ENCODE results near the gene KIF22.
"Not testable (repeated sequence)": the region's sequence is repeated elsewhere in the genome, so short reads cannot be mapped to it uniquely, and the experiment has no call there.

Gene KIF22

GRCh38 chr16:29745853-29746345 is 44.7 kb upstream of the KIF22 start, which contains the start of gene C16orf54:
Gene C16orf54, minus strand, starts transcription at chr16:29745990. Its CDS starts 1,039 bp downstream, at chr16:29744951.
- 0 out of 2 replicates have a peak, but pooled peaks cover 5% of the 10 kb centered on the region for H3F3A ChIP-seq (ENCODE audit: insufficient read depth, low read length)
- TF ChIP-seq EZH2 (optimal IDR thresholded peaks at IDR 0.05; ENCODE audit: low read depth, low read length) (no peak), EZH2phosphoT487 (IDR thresholded peaks at IDR 0.05; ENCODE audit: low read length) (no peak)
- TF ChIP-seq, protein P1, sequence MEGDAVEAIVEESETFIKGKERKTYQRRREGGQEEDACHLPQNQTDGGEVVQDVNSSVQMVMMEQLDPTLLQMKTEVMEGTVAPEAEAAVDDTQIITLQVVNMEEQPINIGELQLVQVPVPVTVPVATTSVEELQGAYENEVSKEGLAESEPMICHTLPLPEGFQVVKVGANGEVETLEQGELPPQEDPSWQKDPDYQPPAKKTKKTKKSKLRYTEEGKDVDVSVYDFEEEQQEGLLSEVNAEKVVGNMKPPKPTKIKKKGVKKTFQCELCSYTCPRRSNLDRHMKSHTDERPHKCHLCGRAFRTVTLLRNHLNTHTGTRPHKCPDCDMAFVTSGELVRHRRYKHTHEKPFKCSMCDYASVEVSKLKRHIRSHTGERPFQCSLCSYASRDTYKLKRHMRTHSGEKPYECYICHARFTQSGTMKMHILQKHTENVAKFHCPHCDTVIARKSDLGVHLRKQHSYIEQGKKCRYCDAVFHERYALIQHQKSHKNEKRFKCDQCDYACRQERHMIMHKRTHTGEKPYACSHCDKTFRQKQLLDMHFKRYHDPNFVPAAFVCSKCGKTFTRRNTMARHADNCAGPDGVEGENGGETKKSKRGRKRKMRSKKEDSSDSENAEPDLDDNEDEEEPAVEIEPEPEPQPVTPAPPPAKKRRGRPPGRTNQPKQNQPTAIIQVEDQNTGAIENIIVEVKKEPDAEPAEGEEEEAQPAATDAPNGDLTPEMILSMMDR (IDR thresholded peaks at IDR 0.05; ENCODE audit: low read length), result no peak
- DNase-seq, result peak; percentile 95
- peak within 1 kb of the TSS; percentile 95 for H3K9ac ChIP-seq (ENCODE audit: low read length)
- H3K36me3 ChIP-seq (replicated peaks; ENCODE audit: insufficient read depth, low read length), result no peaks in the 10 kb centered on the region
- H2AFZ ChIP-seq (ENCODE audit: low read length), result peak within 1 kb of the TSS; percentile 5; the same call in 1 of the 2 replicates
- peak within 1 kb of the TSS; percentile 76 for H3K4me2 ChIP-seq (ENCODE audit: low read depth, low read length)
- H3K27me3 ChIP-seq (replicated peaks; ENCODE audit: insufficient read depth, low read length), result no peaks in the 10 kb centered on the region
- peak within 1 kb of the TSS; percentile 55; the same call in 1 of the 2 replicates for H3K27ac ChIP-seq (ENCODE audit: low read length)
- peaks cover 20% of the 10 kb centered on the region for H3K79me2 ChIP-seq (ENCODE audit: low read length)
- H3K4me1 ChIP-seq (ENCODE audit: low read length), result peaks cover 23% of the 10 kb centered on the region
- H3K9me3 ChIP-seq (replicated peaks; ENCODE audit: insufficient read depth, low read length), result no peaks in the 10 kb centered on the region
- no peaks in the 10 kb centered on the region for H3K9me2 ChIP-seq (replicated peaks; ENCODE audit: insufficient read depth, low read length)
- peak within 1 kb of the TSS; percentile 79 for H3K4me3 ChIP-seq (ENCODE audit: low read length)
- H4K20me1 ChIP-seq (ENCODE audit: insufficient read depth, low read length), result no peaks in the 10 kb centered on the region

- not testable (repeated sequence) for H3K9me2 ChIP-seq (replicated peaks; ENCODE audit: insufficient read depth, low read length); H3K9me3 ChIP-seq (replicated peaks; ENCODE audit: insufficient read depth, low read length); H3K27me3 ChIP-seq (replicated peaks; ENCODE audit: insufficient read depth, low read length); H3F3A ChIP-seq (ENCODE audit: insufficient read depth, low read length); H4K20me1 ChIP-seq (ENCODE audit: insufficient read depth, low read length); DNase-seq; H3K36me3 ChIP-seq (replicated peaks; ENCODE audit: insufficient read depth, low read length); H3K4me3 ChIP-seq (ENCODE audit: low read length)
- Histone ChIP-seq H3K4me1 (ENCODE audit: low read length) (peaks cover 23% of the 10 kb centered on the region), H2AFZ (ENCODE audit: low read length) (peak overlapping the region; percentile 5; the same call in 1 of the 2 replicates), H3K4me2 (ENCODE audit: low read depth, low read length) (peak overlapping the region; percentile 76; the same call in 1 of the 2 replicates), H3K27ac (ENCODE audit: low read length) (peak overlapping the region; percentile 55; the same call in 1 of the 2 replicates), H3K9ac (ENCODE audit: low read length) (peak overlapping the region; percentile 95; the same call in 1 of the 2 replicates), H3K79me2 (ENCODE audit: low read length) (peaks cover 20% of the 10 kb centered on the region)
These were observed 44.0 kb upstream of the KIF22 start for GRCh38 chr16:29746518-29746917.

DNA sequence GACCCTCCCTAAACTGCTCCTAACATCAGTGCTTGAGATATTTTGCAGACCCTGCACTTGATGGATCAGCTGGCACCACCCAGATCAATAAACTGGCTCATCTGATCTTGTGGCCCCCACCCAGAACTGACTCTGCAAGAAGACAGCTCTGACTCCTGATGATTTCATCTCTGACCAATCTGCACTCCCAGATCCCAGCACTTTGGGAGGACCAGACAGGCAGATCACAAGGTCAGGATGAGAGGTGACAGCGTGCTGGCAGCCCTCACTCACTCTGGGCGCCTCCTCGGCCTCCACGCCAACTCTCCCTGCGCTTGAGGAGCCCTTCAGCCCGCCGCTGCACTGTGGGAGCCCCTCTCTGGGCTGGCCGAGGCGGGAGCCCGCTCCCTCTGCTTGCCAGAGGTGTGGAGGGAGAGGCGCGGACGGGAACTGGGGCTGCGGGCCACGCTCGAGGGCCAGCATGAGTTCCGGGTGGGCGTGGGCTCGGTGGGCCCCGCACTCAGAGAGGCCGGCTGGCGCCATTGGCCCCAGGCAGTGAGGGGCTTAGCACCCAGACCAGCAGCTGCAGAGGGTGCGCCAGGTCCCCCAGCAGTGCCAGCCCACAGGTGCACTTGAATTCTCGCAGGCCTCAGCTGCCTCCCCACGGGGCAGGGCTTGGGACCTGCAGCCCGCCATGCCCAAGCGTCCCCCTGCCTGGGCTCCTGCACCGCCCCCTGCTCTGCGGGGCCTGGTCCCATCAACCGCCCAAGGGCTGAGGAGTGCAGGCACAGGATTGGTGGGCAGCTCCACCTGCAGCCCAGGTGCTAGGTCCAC is 42.4 kb upstream of the KIF22 start:
- Histone ChIP-seq H3K27me3 (replicated peaks; ENCODE audit: insufficient read depth, low read length) (no peaks in the 10 kb centered on the region), H2AFZ (ENCODE audit: low read length) (no peak overlapping the region), H3K9me3 (replicated peaks; ENCODE audit: insufficient read depth, low read length) (no peaks in the 10 kb centered on the region), H3K4me3 (ENCODE audit: low read length) (no peak overlapping the region), H3K36me3 (replicated peaks; ENCODE audit: insufficient read depth, low read length) (no peaks in the 10 kb centered on the region), H3K79me2 (ENCODE audit: low read length) (peaks cover 20% of the 10 kb centered on the region), H3K9me2 (replicated peaks; ENCODE audit: insufficient read depth, low read length) (no peaks in the 10 kb centered on the region), H3K4me1 (ENCODE audit: low read length) (peaks cover 23% of the 10 kb centered on the region), H3K4me2 (ENCODE audit: low read depth, low read length) (no peak overlapping the region), H3K9ac (ENCODE audit: low read length) (no peak overlapping the region), H4K20me1 (ENCODE audit: insufficient read depth, low read length) (no peaks in the 10 kb centered on the region), H3F3A (ENCODE audit: insufficient read depth, low read length) (peaks cover 5% of the 10 kb centered on the region; the same call in 1 of the 2 replicates), H3K27ac (ENCODE audit: low read length) (no peak overlapping the region)
- TF ChIP-seq EZH2phosphoT487 (IDR thresholded peaks at IDR 0.05; ENCODE audit: low read length) (no peak), EZH2 (optimal IDR thresholded peaks at IDR 0.05; ENCODE audit: low read depth, low read length) (no peak)
- TF ChIP-seq, protein P1 (IDR thresholded peaks at IDR 0.05; ENCODE audit: low read length), result no peak
- no peak for DNase-seq

- not testable (repeated sequence) for H3K27ac ChIP-seq (ENCODE audit: low read length)
These were observed 41.8 kb upstream of the KIF22 start for GRCh38 chr16:29748760-29749149.

More at GRCh38 chr16:29748760-29749149, 41.8 kb upstream of the KIF22 start:
- H3K9ac ChIP-seq (ENCODE audit: low read length); H3K4me2 ChIP-seq (ENCODE audit: low read depth, low read length); H3K9me3 ChIP-seq (replicated peaks; ENCODE audit: insufficient read depth, low read length); H3K9me2 ChIP-seq (replicated peaks; ENCODE audit: insufficient read depth, low read length); H3K27me3 ChIP-seq (replicated peaks; ENCODE audit: insufficient read depth, low read length); H3K4me3 ChIP-seq (ENCODE audit: low read length); H2AFZ ChIP-seq (ENCODE audit: low read length); H4K20me1 ChIP-seq (ENCODE audit: insufficient read depth, low read length); H3F3A ChIP-seq (ENCODE audit: insufficient read depth, low read length); H3K36me3 ChIP-seq (replicated peaks; ENCODE audit: insufficient read depth, low read length); DNase-seq: not testable (repeated sequence)
- peaks cover 23% of the 10 kb centered on the region for H3K4me1 ChIP-seq (ENCODE audit: low read length)
- H3K79me2 ChIP-seq (ENCODE audit: low read length), result peaks cover 20% of the 10 kb centered on the region

Data from MM.1S (cell line).